NCI-H748 (cell line): Measurements from ENCODE around the gene PTPN14.

Experiments used
- DNase-seq: peaks from one replicate; lab custom pipeline; 2025; ENCODE audit not compliant: unreplicated experiment; lab: John Stamatoyannopoulos, UW

The PTPN14 gene

DNA sequence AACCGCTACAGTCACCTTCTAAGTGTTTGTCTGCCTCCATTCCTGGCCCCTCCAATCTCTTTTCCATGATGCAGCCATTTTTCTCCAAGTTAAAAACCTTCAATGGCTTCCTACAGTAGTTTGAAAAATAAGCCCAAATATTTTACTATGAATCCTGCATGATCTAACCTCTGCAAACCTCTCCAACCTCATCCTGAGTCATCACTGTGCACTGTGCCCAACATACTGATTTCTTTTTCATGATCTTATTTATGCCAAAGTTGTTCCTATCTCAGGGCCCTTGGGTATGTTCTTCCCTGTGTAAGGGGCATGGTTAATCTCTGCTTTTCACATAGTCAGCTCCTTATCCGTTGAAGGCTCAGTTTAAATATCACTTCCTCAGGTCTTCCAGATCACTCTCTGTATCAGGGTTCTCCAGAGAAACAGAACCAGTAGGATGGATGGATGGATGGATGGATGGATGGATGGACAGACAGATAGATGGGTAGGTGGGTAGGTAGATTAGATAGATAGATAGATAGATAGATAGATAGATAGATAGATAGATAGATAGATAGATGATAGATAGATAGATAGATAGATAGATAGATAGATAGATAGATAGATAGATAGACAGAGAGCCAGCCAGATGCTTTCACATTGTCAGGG, 18.1 kb upstream of the PTPN14 start:
- DNase-seq, result no peak

DNA sequence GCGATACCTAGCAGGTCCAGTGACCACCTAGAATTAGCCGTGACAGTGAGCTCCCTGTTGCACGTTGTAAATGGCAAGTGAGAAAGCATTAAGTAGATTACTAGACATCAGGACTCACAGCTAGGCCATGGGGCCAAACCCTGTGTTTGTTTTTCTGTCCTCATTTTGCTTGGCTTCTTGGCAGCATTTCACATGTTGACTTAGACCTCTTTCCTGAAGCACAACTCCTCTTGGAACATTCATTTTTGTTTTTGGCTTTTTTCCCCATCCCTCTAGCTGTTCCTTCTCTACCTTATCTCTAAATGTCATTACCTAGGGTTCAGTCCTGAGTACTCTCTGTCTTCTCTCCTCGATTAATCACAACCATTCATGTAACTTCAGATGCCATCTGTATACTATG, 16.9 kb upstream of the PTPN14 start:
- DNase-seq, result no peak

DNA sequence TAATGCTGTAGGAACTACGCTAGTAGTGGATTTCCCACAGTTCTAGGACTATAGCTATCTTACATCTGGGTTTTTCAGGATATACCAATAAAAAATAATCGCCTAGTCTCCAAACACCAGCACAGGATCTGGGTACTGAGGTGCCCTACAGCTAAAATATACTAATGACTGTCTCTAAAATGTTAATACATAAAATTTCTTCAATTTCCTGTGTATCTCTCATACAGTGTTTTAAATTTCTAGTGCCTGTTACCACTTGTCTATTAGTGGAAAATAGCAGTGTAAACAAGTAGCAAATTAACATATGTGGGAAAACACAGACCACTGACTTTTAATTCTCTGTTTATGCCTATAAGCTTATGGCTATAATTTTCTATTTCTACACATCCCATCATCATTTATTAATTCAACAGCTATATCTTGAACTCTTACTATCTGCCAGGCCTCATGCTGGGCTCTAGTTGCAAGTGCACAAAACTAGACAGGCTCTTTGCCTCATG, 16.1 kb upstream of the PTPN14 start:
- DNase-seq, result no peak

DNA sequence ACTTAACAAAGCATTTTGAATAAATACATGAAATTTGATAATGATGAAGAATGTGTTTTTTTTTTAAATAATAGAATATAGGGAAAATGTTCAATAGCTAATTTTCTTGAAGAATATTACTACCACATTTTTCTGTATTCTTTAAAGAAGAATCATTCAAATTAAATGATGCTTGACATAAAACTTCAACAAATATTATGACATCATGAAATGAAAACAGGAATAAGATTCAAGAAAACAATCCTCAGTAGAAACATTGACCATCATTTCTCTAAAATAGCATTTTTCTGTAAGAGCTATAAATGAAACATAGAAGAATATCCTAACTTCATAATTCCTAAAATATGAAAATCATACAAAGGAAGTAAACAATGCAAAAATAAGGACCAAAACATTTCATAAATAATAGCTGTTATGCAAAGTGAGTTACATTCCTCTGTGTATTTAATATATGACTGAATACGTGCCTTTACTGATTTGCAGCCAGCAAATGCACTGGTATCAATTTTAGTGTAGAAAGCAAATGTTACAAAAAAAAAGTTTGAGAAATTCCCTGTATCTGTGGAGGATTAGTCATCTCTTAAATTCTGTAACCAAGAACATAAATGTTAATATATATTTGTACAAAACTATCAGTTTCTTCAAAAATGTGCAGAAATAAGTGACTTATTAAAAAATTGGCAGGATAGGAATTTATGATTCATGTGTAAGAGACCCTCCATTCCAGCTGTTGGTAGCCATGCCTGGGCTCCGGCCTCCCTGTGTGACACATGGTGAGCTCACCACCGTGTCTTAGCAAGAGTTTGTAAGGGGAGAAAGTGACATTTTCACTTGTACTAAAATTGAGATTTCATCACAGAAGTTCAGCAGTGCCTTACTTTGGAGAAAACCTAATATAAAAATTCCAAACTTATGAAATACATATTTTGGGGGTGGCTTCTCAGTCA, 15.0 kb upstream of the PTPN14 start:
- no peak for DNase-seq

DNA sequence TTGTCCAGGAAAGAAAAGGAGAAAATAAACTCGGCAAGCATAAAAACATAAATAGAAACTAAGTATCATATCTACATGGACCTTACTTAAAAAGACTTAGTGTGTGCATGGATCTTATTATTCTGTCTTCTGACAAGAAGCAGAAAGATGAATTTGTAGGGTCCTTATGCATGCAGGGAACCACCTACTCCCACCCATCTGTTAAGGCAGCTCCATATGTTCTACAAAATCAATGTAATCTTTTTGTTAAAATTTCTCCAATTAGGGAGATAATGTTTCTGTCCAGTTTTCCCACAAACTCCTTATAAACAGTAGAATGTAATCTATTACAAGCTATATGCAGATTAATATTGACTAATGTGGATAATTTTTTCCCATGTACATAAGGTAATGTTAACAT, 13.9 kb upstream of the PTPN14 start:
- DNase-seq, result no peak

DNA sequence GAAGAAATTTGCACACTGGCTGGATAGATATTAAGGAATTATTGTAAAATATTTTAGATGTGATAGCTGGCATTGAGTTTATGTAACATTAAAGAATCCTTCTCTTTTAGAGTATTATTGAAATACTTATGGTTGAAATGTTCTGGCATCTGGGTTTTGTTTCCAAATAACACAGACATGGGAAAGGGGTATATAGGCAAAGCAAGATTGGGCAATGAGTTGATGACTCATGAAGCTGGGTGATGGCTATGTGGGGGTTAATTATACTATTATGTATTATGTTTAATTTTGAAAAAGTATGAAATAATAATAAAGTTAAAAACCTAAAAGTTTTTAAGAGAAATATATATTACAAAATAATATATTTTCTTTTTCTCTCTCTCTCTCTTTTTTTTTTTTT, 12.5 kb upstream of the PTPN14 start:
- DNase-seq, result no peak

DNA sequence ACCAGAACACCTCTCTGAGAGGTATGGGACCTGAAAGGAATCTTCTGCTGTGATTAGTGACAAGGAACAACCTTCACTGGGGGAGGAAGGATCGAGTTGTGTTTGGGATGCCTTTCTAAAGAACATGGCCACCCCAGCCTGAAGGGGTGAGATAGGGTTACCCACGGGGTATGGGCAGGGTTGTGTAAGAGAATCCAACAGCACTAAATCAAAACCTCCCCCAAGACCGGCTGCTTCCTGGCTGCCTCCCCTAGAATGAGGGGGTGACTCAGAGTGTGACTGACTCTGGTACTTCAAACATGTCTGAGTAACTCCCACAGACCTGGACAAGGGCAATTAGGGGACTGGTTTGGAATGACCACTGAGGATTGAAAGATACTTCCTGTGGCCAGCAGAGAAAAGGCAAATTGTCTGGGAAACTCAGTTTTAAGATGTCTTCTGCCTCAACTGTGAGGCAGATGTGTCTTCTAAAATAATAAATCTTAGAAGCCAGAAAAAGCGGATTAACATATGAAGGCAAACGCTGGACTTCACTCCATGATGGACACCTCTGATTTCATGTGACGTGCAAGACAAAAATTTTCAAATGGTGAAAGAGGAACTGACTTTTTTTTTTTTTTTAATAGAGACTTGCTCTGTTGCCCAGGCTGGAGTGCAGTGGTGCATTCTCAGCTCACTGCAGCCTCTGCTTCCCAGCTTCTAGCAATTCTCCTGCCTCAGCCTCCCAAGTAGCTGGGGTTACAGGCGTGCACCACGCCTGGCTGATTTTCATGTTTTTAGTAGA, 6.7 kb upstream of the PTPN14 start:
- DNase-seq, result no peak

DNA sequence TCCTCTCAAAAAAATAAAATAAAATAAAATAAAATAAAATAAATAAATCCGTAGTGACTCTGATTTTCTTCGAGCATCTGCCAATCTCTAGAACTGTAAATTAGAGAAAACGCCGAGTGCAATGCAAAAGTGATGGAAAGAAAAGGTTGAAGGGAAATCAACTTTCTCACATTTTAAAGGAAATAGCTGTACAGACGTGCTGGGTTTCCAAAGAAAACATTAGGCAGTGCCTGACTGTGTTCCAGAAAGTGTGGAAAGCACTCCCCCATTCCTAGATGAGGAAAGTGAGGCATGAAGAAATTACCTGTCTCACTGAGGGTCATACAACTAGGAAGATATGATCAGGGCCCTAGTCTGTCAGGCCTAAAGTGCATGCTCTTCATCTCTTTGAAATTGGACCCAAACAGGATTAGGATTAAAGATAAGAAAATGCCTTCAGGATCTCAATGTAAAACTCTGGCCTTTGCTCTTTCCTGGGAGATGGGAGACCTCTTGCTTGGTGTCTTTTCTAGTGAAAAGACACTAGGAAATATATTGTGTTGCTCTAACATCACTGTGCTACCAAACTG, 1.8 kb upstream of the PTPN14 start:
- no peak for DNase-seq

DNA sequence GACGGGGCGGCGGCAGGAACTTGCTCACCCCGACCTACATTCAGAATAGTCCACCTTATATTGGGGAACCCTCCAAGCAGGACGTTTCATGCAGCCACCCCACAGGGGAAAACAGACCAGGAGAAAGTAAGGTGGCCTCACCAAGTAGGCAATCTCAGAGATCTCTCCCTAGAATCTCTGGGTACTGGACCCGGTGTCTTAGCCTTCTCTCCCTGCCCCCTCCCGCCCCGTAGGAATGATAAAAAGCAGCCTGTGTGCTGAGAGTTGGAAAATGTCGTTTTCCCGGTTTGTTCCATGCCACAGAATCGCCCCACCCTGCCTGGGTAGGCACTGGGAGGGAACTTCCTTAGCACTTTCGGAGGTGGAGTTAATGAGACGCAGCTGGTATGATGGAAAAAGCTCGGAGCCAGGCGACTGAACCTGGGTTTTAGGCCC, 789 bp upstream of the PTPN14 start:
- peak; percentile 8 for DNase-seq

DNA sequence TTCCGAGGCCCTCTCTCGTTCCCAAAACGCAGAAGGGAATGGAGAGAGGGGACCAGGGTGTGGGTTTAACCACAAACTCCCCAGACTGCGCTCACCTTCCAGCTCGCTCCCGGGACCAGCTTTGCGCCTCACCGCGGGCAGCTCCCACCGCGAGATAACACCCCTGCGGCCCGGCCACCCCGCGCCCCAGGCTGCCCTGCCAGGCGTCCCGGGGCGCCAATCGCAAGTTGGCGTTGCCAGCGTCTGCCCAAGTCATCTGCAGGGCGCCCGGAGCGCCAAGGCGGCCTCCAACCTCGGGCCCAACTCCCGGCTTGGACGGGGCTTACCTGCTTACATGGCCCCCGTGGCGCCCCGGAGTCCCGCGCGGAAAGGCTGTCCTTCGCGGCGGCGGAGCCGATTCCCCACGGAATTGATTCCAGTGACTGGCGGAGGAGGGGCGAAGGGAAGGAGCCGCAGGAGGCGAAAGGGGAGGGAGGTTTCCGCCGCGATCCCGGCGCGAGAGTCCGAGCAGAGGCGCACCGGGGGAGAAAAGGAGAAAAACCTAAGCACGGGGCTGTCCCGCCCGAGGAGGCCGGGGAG, 456 bp downstream of the PTPN14 start:
- DNase-seq, result peak; percentile 27

DNA sequence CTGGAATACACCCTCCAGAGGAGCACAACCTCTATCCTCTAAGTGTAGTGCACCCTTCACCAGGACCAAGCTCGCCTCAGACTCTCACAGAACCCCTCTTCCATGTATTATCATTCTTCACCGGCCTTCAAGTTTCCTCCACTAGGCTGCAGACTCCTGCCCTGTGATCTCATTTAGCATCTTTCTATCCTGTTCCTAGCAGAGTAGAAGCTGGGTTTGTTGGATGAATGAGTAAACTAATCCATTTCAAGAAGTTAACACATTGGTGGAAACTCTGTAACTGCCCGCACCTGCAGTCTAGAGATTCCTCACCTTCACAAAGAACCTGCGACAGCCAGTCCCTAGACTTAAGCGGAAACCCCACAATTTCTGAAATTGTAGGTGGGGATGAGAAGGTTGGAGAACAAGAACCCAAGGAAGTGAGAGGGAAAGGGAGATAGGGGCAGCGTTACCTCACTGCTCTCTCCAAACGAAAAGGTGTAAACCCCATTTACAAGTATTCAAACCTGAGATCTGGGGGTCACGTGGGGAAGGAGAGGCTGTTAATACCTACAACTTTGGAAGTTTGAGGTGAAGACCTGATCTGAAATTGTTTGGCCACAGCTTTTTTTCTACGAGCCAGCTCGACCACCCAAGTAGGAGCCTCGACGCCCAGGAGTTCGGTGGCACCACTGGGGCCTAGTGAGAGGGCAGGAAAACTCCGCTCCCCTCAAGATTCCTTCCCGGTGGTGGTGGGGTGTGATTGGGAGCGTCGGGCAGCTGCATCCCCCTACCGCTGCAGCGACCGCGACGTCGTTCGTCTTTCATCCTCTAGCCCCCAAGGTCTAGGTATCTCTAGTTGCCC, 1.2 kb downstream of the PTPN14 start:
- no peak for DNase-seq

DNA sequence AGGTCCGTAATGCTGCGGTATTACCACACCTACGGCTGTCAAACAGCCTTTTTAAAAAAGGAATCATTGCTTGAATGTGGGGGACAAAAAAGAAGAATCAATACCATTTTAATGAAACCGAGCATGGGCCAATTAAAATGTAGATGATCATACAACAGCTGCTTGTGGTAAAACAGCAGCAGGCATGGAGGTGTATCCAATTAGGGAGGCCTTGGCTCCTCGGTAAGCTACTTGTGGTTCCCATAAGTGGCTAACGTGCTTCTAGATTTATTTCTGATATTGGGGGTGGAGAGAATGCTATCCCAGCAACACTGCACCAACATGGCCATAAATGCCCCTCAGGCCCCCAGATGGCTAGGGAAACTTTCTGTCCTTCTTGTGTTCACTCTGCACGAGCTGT, 1.8 kb downstream of the PTPN14 start:
- no peak for DNase-seq

DNA sequence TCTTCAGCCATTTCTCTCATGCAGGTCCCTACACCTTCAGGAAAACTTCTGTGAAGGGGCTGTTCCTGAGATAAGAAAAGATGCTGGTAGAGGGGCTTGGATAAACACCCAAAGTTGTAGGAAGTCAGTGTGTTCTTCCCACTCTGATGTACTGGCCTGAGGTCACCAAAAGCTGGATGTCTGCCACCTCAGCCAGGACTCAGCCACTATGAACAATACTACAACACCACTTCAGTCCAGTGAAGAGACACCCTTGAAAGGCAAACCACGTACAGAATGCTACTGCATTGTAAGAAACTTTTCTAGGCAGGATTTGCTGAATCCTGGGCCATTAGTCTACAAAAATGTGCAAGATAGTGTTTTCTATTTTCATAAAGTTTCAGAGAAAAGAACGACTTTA, 2.4 kb downstream of the PTPN14 start:
- DNase-seq, result no peak

DNA sequence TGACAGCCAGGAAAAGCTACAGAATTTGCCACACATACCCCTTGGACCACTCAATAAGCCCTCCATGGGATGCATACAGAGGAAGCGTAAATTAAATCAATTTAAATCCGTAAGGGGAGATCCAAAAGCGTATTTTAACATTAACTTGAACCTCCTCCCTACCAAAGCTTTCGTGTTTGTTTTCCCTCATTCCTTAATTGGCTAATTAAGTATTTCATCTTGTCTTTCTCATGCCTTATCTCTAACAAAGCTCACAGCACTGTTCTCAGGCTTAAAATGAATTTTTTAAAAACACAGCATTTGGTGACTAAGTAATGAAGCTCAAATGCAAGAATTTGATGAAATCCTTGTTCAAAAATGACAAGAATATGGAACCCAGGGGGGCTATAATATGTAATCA, 3.1 kb downstream of the PTPN14 start:
- no peak for DNase-seq

DNA sequence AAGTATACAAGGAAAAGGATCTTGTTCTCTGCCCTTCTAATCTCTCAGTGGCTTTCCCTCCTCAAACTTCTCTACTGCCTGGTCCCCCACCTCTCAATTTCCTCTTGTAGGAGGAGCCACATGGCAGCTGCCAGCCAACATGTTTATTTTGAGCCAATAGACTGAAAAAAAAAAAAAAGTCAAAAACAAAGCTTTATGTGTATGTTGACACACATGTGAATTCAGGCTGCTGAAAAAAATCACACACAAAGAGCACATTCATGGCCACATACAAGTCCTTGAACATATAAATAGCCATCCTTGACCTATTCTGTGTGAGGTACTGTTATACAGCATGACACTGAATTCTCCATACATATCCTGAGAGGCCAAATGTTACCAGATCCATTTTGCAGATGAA, 3.7 kb downstream of the PTPN14 start:
- no peak for DNase-seq

DNA sequence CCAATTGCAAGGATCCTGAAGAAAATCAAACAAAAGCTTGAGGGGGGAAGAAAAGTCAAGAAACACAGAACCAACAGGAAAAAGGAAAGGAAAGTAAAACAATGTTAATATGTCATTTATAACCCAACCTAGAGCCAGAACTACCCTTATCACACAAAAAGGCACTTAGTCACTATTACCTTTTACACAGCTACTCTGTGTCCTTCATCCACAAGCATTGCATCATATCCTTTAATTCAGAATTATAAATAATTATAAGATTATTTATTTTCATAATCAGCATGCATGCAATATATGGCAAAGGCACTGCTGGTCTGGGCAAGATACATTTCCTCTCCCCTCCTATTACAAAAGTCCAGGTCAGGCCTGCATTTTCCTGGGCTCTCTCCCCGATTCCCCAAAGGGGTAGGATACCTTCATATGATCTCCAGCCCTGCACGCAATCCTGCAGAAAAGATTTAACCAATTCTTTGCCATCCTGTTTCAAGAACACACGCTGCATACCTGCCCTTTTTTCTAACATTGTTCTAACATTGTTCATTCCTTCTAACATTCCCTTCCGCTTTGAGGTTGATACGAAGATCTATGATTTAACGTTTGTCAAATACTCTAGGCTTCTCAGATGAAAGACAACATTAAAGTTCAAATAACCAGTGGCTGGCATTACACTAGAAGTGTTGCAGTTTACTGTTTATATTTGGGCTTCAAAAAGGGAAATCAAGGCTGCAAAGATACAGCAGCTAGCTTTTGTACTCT, 4.3 kb downstream of the PTPN14 start:
- no peak for DNase-seq

DNA sequence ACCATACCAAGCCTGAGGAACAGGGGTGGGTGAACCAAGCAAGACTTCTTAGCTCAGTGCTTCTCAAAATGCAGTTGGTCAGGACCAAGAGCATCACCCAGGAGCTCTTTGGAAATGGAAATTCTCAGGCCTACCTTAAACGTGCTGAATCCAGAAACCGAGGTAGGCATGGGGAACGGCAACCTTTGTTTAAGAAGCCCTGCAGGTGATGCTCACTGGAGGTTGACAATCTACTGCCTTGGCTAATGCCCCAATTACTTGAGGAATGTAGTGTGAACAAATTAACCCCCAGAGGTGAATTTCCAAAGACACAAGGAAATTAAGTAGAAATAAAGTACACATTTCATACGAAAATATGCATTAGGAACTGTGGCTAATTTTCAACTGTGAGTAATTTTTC, 5.3 kb downstream of the PTPN14 start:
- DNase-seq, result no peak

DNA sequence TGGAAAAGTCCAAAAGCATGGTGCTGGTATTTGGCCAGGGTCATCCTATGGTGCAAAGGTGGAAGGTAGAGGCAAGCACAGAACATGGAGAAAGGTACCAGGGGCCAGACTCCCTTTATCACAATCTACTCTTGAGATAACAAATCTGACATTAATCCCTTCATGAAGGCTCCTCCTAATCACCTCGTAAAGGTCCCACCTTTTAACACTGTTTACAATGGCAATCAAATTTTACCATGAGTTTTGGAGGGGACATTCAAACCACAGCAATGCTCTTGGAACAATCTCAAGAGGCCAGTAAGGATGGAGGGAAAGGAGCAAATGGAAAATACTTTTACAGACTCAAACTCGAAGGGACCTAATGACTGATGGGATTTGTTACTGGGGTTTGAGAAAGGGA, 6.1 kb downstream of the PTPN14 start:
- DNase-seq, result no peak

DNA sequence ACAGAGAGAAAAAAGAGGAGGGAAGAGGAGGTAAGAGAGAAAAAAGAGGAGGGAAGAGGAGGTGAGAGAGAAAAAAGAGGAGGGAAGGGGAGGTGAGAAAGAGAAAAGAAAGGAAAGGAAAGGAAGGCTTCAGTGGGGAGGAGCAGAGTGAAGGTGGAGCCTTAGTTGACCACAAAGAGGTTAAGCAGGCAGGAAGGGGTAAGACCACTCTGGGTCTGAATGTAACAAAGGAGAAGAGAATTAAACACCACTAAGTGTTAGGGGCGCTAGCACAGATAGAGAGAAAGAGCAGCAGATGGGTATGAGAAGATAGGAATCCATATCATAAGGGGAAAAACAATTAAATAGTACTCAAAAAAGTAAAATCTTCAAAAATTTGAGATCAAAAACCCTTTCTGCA, 6.6 kb downstream of the PTPN14 start:
- DNase-seq, result no peak
